GM19324 (cell line): Measurements from ENCODE around the gene SLC18A2.

Experiments used
- ATAC-seq: cut with Tn5 transposase; IDR thresholded peaks from one replicate; pipeline ENCODE4 v1.9.1; 2021; ENCODE audit warnings: mild to moderate bottlenecking, moderate library complexity; ENCODE audit not compliant: unreplicated experiment, low FRiP score

Gene SLC18A2

GRCh38 chr10:117240621-117241529 is at the start of gene SLC18A2:
TSS of gene SLC18A2 (plus strand) at chr10:117241114. CDS start at chr10:117241694, 580 bp downstream.
- ATAC-seq, result no peak

- ATAC-seq, result no peak
These were observed 43.7 kb upstream of the SLC18A2 start, which contains the start of gene KCNK18 for GRCh38 chr10:117197189-117197588. TSS of gene KCNK18 (plus strand) at chr10:117197489. CDS start at chr10:117197489, 0 bp downstream.

DNA sequence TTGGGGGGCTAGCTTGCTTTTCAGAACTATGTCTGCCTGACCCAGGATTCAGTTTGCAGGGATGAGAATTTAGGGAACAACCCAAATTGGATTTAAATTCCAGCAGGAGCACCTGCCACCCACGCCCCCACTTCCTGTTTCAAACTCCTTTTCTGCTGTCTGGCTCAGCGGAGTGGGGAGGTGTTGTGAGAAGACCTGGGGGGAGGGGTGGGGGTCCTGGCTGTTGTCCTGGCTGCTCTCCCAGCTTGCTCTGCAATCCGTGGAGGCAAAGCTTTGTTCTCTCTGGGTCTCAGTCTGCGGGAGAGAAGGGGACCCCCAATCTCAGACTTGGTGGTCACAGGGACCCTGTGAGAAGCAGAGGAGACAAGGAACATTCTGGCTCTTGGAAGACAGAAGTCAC is 42.8 kb upstream of the SLC18A2 start:
- ATAC-seq, result no peak

GRCh38 chr10:117201826-117202225 is 39.1 kb upstream of the SLC18A2 start:
- no peak for ATAC-seq

DNA sequence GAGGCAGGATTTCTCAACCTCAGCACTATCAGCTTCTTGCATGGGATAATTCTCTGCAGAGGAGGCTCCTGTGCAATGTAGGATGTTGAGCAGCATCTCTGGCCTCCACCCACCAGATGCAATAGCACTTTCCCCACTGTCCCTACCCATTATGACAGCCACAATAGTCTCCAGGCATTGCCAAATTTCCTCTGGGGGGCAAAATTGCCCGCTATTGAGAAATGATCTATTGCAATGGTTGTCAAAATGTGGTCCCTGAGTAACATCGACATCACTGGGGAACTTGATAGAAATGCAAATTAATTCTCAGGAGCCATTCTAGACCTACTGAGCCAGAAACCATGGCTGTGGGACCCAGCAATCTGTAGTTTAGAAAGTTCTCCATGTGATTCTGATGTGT is 36.6 kb upstream of the SLC18A2 start:
- no peak for ATAC-seq

GRCh38 chr10:117212176-117212575 is 28.7 kb upstream of the SLC18A2 start:
- ATAC-seq, result no peak

DNA sequence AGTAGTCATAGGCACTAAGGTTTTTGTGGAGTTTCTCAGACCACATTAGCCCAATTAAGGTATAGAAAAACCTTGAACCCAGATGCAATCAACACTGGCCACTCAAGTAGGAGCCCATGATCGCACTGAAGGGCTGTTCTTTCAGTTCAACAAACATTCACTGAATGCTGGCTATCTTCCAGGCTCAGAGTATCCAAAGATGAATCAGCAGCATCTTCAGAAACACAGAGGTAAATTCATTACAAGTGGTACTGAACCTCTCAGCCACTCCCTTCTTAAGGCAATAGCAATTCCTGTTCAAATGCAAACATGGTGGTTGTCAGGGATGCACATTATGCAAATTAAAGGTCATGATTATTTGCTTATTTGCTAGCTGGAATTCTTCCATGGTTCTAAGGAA is 26.5 kb upstream of the SLC18A2 start:
- ATAC-seq, result no peak

DNA sequence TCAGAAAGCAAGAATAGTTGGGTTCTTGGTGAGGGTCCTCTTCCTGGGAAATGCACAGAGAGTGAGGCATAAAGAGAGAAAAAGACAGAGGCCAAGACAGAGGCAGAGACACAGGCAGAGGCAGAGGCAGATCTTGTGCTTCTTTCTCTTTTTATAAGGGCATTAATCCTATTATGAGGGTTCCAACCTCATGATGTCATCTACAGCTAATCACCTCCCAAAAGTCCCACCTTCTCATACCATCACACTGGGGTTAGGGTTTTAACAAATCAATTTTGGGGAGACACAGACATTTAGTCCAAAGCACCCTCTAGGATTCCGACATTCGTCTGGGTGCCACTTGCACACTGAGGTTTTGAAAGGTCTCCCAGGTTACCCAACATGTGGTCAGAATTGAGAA is 25.8 kb upstream of the SLC18A2 start:
- no peak for ATAC-seq

DNA sequence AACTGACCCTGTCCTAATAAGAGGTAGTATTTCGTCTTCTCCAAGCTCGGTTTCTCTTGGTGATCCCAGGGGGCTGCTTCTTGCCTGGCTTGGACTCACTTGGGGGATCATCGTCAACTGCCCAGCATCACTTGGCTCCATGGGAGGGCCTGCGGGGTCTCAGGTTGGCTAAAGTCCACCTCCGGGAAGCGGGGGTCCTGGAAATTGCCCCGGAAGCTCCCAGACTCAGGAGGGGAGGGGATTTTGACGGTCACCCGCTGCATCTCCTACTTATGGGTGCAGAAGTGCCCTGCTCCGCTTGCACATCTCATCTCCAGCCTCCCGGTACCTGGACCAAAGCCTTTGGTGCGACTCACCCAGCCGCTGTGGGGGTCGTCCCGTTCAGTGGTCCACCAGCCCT is 24.9 kb upstream of the SLC18A2 start:
- no peak for ATAC-seq

GRCh38 chr10:117216611-117217195 is 24.2 kb upstream of the SLC18A2 start:
- peak; percentile 77 for ATAC-seq

GRCh38 chr10:117217196-117217761 is 23.6 kb upstream of the SLC18A2 start:
- peak; percentile 45 for ATAC-seq

- ATAC-seq, result no peak
These were observed 22.3 kb upstream of the SLC18A2 start for GRCh38 chr10:117218654-117219053.

DNA sequence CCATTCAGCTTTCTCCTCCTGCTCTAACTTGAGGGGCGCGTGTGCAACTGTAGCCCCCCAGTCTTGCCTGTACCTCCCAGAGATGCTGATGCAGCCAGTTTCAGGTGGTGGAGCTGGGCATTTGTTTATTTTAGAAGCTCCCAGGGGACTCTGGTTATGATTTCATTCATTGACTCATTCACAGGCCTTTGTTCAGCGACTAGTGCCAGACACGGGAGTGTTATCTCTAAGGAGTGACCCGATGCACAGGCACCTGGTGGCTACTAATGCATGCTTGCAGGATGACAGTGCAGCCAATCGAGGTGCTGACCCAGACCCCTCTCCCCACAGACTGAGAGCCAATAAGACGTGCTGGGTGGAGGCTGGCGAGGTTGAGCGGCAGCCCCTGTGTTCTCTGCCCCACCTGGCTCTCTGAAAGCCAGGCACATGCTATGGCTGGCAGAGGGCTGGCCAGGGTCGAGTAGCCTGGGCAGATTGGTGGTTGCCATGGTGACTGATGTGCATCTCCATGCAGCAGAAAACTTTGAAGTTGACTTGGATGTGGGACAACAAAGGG is 19.7 kb upstream of the SLC18A2 start:
- no peak for ATAC-seq

DNA sequence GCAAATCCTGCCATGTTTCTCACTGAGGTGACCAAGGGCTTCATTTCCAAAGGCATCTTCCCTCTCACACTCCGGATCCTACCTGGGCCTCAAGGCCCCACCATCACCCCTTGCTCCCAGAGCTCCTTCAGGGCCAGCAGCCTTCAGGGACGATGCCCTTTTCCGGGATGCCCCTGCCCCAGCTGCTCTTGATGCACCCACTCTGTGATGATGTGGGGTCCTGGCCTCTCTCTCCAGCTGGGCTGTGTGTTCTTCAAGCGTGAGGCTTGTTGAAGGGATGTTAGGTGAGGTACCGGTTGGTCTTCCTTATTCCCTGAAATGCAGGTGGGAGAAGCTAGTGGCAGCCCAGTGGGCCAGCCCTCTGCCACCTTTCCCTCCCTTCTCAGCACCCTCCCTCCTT is 18.4 kb upstream of the SLC18A2 start:
- no peak for ATAC-seq

DNA sequence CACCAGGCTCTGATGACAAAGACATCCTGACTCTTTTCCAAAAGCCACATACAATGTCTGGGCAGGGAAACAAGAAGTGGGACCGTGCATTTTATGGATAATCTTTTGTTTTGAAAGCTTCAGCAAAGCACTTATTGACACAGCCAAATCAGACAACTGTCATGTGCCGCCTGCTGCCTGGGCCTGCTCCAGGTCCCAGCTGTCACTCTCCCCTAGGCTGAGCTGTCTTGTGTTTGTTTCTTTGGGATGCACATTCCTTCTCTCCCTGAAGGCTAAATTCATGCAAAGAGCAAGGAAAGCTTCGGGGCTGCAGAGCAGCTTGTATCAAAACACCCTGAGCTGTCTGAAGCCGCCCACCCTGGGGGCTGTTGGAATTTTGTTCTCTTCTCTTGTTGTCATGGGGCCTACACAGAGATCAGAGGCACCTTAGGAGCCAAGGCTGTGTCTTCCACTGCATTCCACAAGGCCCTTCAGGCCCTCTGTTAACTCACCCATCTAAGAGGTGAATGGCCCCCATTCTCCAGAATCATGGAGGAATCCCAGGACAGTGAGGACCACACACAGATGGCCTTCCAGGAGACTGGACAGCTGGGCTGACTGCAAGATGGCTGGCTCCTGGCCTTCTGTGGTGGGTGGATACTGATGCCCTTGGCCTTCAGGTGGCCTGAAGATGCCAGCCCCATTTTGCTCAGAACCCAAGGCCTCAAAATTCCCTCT is 17.8 kb upstream of the SLC18A2 start:
- ATAC-seq, result no peak

- no peak for ATAC-seq
These were observed 17.1 kb upstream of the SLC18A2 start for GRCh38 chr10:117223693-117224430.

GRCh38 chr10:117224881-117225280 is 16.0 kb upstream of the SLC18A2 start:
- no peak for ATAC-seq

DNA sequence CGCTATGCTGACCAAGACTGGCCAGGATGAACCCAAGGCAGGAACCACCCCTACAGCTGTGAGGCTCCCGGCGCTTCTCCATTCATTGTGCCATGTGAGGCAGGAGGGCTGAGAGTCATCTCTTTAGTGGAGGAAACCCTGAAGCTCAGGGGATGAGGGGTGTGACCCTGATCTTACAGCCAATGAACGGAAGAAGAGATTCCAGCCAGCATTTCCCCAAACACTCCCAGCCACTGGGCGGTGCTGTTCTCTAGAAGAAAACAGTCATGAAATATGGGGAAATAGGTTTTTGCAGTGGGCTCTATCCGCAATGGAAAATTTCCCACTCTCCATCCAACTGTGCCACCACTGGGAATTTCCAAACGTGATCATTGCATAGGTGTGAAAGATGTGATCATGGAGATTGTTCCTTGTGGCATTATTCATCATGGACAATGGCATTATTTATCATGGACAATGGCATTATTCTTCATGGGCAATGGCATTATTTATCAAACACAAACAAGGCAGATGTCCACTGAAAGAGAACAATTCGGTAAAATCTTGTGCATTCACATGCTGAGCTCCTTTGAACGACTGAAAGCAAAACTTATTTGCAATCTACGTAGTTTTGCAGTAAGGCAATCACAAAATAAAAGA is 14.0 kb upstream of the SLC18A2 start:
- ATAC-seq, result no peak

GRCh38 chr10:117228210-117228609 is 12.7 kb upstream of the SLC18A2 start:
- ATAC-seq, result no peak
